WTC11 (cell line): Measurements from ENCODE around the gene CXCL14. TPM values are rescaled to one million over a fixed set of nuclear protein-coding genes. Genes with fewer than 3 reads are reported as not detected.
A peak's percentile ranks its signal among the peaks of the same experiment; 100 is the strongest.

Experiments used
- ATAC-seq: fragments of 200-7000 bp; cut with Tn5 transposase; 2 replicates; pipeline ENCODE4 v1.10.0; 2021; ENCODE audit warnings: mild to moderate bottlenecking, moderate library complexity
- CTCF ChIA-PET: fragments of 300-600 bp; sonication (Branson Sonifier 250); formaldehyde crosslinking; loops from one replicate; lab custom pipeline; 2021; ENCODE audit warnings: antibody characterized with exemption; lab: Charles Lee
- POLR2A ChIA-PET: fragments of 350-600 bp; sonication (Branson Sonifier 250); formaldehyde crosslinking; loops from one replicate; lab custom pipeline; 2021; ENCODE audit warnings: antibody characterized with exemption; lab: Charles Lee
- DNase-seq: peaks from one replicate; pipeline ENCODE4 v3.0.0; 2021; ENCODE audit warnings: low spot score
- H3K27ac Mint-ChIP-seq: 2 replicates; pipeline ENCODE4 v1.8.0; 2021; ENCODE audit warnings: mixed read lengths
- H3K27me3 Mint-ChIP-seq: 2 replicates; pipeline ENCODE4 v1.8.0; 2021; ENCODE audit warnings: low read depth, mild to moderate bottlenecking, moderate library complexity, mixed read lengths
- H3K36me3 Mint-ChIP-seq: 2 replicates; pipeline ENCODE4 v1.8.0; 2021; ENCODE audit warnings: mixed read lengths
- H3K4me1 Mint-ChIP-seq: 2 replicates; pipeline ENCODE4 v1.8.0; 2022; ENCODE audit warnings: mixed read lengths
- H3K4me3 Mint-ChIP-seq: 2 replicates; pipeline ENCODE4 v1.8.0; 2021; ENCODE audit warnings: mild to moderate bottlenecking, moderate library complexity, mixed read lengths
- H3K9me3 Mint-ChIP-seq: 2 replicates; pipeline ENCODE4 v1.8.0; 2021; ENCODE audit warnings: mixed read lengths
- AR ChIP-seq: fragments of 250-450 bp; sonication (Bioruptor Pico); IDR thresholded peaks from 2 replicates; pipeline ENCODE4 v1.9.0; 2021; ENCODE audit warnings: mild to moderate bottlenecking
- ESRRA ChIP-seq: sonication (generic); formaldehyde crosslinking; IDR thresholded peaks from 2 replicates; pipeline ENCODE4 v1.8.1; 2022; ENCODE audit warnings: mild to moderate bottlenecking, missing genetic modification reagents, borderline replicate concordance
- KAT7 ChIP-seq: sonication (generic); formaldehyde crosslinking; IDR thresholded peaks from 2 replicates; pipeline ENCODE4 v1.8.1; 2023; ENCODE audit warnings: missing genetic modification reagents, mild to moderate bottlenecking, borderline replicate concordance
- NFATC4 ChIP-seq: fragments of 250-450 bp; sonication (Bioruptor Pico); IDR thresholded peaks from 2 replicates; pipeline ENCODE4 v1.9.0; 2021; ENCODE audit warnings: mild to moderate bottlenecking
- USF1 ChIP-seq: sonication (generic); formaldehyde crosslinking; IDR thresholded peaks from 2 replicates; pipeline ENCODE4 v1.8.0; 2022; ENCODE audit warnings: mild to moderate bottlenecking, missing genetic modification reagents
- ZBTB43 ChIP-seq: sonication (generic); formaldehyde crosslinking; IDR thresholded peaks from 2 replicates; pipeline ENCODE4 v1.8.1; 2023; ENCODE audit warnings: mild to moderate bottlenecking, missing genetic modification reagents
- total RNA-seq: library from RNA; stranded (reverse); gene quantifications from 3 replicates; pipeline ENCODE4 v1.2.3, GENCODE V29; 2021
- TF ChIP-seq, protein P1 (sequence below): sonication (generic); formaldehyde crosslinking; IDR thresholded peaks from 2 replicates; pipeline ENCODE4 v1.8.0; 2022; ENCODE audit warnings: mild to moderate bottlenecking, missing genetic modification reagents
- TF ChIP-seq, protein P2 (sequence below): sonication (generic); formaldehyde crosslinking; IDR thresholded peaks from 2 replicates; pipeline ENCODE4 v1.8.0; 2022; ENCODE audit warnings: missing genetic modification reagents
- TF ChIP-seq, protein P3 (sequence below): sonication (generic); formaldehyde crosslinking; IDR thresholded peaks from 2 replicates; pipeline ENCODE4 v1.8.1; 2022; ENCODE audit warnings: mild to moderate bottlenecking, moderate library complexity, missing genetic modification reagents

CXCL14 gene
- total RNA-seq, 1 experiment from 2014 or later: 0.87 TPM

GRCh38 chr5:135543485-135544304 lies 35.1 kb downstream of the CXCL14 start:
- Mint-ChIP-seq H3K27ac (no peak overlapping the region), H3K4me3 (peak overlapping the region; percentile 71), H3K27me3 (peaks cover 99% of the 10 kb centered on the region), H3K36me3 (no peaks in the 10 kb centered on the region), H3K9me3 (no peaks in the 10 kb centered on the region), H3K4me1 (peaks cover 35% of the 10 kb centered on the region)
- ChIA-PET CTCF (interaction anchor here (1.0 to 3.5 kb wide), 4 partner anchors 17 to 81 kb away, joined by 3 to 19 read pairs (median 5); no protein-coding TSS in a partner anchor), POLR2A (no interaction called here)
- DNase-seq: peak; percentile 54
- peak; percentile 44 for ATAC-seq
- TF ChIP-seq USF1 (CRISPR knock-in tag): 0 out of 2 replicates have a peak, but pooled peaks have one; percentile 28
- TF ChIP-seq ESRRA (CRISPR knock-in tag): no peak
- TF ChIP-seq, protein P1, sequence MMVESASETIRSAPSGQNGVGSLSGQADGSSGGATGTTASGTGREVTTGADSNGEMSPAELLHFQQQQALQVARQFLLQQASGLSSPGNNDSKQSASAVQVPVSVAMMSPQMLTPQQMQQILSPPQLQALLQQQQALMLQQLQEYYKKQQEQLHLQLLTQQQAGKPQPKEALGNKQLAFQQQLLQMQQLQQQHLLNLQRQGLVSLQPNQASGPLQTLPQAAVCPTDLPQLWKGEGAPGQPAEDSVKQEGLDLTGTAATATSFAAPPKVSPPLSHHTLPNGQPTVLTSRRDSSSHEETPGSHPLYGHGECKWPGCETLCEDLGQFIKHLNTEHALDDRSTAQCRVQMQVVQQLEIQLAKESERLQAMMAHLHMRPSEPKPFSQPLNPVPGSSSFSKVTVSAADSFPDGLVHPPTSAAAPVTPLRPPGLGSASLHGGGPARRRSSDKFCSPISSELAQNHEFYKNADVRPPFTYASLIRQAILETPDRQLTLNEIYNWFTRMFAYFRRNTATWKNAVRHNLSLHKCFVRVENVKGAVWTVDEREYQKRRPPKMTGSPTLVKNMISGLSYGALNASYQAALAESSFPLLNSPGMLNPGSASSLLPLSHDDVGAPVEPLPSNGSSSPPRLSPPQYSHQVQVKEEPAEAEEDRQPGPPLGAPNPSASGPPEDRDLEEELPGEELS (CRISPR knock-in tag): no peak

DNA sequence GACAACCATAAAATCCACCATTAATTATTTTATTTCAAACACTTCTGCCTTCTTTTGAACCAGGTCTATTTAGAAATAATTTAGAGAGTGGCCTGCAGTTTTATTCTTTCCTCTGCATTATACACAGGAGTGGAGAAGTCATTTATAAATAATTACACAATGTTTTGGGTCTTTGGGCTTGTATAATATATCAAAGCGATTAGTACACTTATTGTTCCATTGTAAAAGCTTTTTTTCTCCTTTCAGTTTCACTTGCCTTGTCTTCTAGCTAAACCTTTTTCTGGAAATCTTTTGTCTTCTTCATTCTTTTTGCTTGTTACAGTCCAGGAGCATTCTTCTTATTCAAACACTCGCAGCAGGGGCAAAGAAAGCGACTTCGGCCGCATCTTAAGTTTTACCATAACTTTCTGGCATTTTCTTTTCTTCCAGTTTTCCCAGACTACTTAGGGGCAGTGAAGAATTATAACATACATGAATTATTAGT lies 35.7 kb downstream of the CXCL14 start:
- Mint-ChIP-seq H3K4me3 (peak overlapping the region; percentile 47), H3K9me3 (0 out of 2 replicates have a peak, but pooled peaks cover under 1% of the 10 kb centered on the region), H3K27me3 (peaks cover 99% of the 10 kb centered on the region), H3K27ac (no peak overlapping the region), H3K36me3 (no peaks in the 10 kb centered on the region), H3K4me1 (peaks cover 35% of the 10 kb centered on the region)
- TF ChIP-seq, protein P2, sequence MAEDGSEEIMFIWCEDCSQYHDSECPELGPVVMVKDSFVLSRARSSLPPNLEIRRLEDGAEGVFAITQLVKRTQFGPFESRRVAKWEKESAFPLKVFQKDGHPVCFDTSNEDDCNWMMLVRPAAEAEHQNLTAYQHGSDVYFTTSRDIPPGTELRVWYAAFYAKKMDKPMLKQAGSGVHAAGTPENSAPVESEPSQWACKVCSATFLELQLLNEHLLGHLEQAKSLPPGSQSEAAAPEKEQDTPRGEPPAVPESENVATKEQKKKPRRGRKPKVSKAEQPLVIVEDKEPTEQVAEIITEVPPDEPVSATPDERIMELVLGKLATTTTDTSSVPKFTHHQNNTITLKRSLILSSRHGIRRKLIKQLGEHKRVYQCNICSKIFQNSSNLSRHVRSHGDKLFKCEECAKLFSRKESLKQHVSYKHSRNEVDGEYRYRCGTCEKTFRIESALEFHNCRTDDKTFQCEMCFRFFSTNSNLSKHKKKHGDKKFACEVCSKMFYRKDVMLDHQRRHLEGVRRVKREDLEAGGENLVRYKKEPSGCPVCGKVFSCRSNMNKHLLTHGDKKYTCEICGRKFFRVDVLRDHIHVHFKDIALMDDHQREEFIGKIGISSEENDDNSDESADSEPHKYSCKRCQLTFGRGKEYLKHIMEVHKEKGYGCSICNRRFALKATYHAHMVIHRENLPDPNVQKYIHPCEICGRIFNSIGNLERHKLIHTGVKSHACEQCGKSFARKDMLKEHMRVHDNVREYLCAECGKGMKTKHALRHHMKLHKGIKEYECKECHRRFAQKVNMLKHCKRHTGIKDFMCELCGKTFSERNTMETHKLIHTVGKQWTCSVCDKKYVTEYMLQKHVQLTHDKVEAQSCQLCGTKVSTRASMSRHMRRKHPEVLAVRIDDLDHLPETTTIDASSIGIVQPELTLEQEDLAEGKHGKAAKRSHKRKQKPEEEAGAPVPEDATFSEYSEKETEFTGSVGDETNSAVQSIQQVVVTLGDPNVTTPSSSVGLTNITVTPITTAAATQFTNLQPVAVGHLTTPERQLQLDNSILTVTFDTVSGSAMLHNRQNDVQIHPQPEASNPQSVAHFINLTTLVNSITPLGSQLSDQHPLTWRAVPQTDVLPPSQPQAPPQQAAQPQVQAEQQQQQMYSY: no peak
- no peak for TF ChIP-seq KAT7
- TF ChIP-seq, protein P3, sequence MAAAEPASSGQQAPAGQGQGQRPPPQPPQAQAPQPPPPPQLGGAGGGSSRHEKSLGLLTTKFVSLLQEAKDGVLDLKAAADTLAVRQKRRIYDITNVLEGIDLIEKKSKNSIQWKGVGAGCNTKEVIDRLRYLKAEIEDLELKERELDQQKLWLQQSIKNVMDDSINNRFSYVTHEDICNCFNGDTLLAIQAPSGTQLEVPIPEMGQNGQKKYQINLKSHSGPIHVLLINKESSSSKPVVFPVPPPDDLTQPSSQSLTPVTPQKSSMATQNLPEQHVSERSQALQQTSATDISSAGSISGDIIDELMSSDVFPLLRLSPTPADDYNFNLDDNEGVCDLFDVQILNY (CRISPR knock-in tag): no peak
- CTCF ChIA-PET: interaction anchor here (1.0 to 3.5 kb wide), 4 partner anchors 18 to 81 kb away, joined by 3 to 19 read pairs (median 5); no protein-coding TSS in a partner anchor
- no peak for DNase-seq
- ATAC-seq: no peak
- POLR2A ChIA-PET: no interaction called here

GRCh38 chr5:135541807-135542502 lies 36.8 kb downstream of the CXCL14 start:
- no peaks in the 10 kb centered on the region for H3K36me3 Mint-ChIP-seq
- H3K27ac Mint-ChIP-seq: no peak overlapping the region
- ChIA-PET POLR2A (no interaction called here), CTCF (interaction anchor here (0.6 to 3.5 kb wide), 5 partner anchors 10 to 84 kb away, joined by 3 to 19 read pairs (median 4); no protein-coding TSS in a partner anchor)
- H3K4me1 Mint-ChIP-seq: peaks cover 35% of the 10 kb centered on the region
- DNase-seq (no peak), ATAC-seq (no peak)
- no peak overlapping the region for H3K4me3 Mint-ChIP-seq
- H3K27me3 Mint-ChIP-seq: peaks cover 99% of the 10 kb centered on the region
- TF ChIP-seq AR (CRISPR knock-in tag): no peak
- TF ChIP-seq NFATC4 (CRISPR knock-in tag): no peak
- no peak for TF ChIP-seq ZBTB43
- H3K9me3 Mint-ChIP-seq: 0 out of 2 replicates have a peak, but pooled peaks cover 4% of the 10 kb centered on the region
